ENCODE data around the gene MLPH.

Gene MLPH

DNA sequence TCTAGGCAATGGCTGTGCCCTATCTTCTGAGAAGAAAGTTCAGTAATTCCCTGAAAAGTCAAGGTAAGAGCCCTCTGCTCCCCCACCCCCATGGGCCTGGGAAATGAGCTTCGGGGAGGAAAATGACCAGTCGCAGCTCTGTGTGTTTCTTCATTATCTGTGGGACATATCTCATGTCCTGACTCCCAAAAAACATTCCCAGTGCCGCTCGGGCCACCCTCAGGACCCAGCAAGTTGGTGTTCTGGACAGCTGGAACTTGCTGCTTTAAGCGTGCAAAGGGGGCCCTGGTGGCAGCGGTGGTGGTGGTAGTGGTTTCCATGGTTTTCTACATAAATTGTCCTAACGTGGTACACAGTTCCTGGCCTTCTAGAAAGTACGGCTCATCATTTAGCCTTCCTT lies 62.2 kb downstream of the MLPH start:
- no peak for DNase-seq

DNA sequence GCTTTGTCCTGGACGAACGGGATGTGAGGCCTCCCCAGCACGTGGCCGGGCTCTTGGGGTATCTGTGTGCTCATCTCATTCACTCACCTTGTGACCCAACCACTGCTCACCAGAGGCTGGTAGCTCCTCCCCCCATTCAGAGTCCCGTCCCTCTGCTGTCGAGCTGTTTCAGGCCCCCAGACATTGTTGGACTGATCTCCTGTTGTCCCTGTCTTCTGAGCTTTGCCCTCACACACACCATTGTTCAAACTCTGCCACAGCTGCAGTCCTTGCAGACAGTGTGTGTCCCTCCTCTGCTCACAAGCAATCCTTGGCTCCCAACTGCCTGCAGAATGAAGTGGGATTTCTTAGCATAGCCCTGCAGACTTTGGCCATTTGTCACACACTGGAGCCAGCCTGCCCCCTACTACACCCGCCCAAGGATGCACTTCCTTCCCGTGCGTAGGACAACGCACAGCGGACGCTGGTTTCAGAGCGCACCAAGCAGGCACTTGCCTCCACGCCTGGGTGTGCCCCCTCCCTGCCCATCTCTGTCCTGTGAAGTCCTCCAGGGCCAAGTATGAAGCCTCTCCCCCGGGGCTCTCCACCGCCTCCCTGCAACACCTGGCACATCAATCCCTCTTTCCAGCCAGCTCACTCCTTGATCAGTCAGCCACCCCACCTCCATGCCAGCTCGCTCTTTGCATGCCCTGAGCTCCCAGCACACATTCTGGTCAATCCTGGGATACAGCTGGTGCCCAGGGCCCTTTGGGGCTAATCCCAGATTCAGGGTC lies 62.8 kb downstream of the MLPH start:
- no peak for DNase-seq

GRCh38 chr2:237551071-237551574 lies 64.1 kb downstream of the MLPH start:
- DNase-seq, result no peak

GRCh38 chr2:237552908-237553307 lies 65.9 kb downstream of the MLPH start:
- DNase-seq, result no peak

DNA sequence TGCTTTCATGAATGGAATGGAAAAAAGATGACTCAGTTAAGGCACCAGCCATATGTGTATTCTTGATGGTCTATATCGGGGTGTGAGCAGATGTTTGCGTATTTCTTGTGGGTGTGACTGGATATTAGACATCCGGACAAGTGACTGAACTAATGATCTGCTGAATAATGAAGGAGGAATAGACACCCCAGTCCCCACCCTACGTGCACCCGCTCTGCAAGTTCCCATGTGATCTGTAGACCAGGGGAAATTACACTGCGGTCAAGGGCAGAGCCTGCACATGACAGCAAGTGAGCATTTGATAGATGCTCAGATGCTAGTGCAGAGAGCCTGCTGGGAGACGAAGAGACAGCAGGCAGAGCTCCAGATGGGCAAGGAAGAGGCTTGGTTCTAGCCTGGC lies 66.9 kb downstream of the MLPH start:
- DNase-seq, result no peak

- DNase-seq, result no peak
Observed at GRCh38 chr2:237555560-237555959, 68.5 kb downstream of the MLPH start.

- DNase-seq, result no peak
Observed at GRCh38 chr2:237556773-237557632, 70.0 kb downstream of the MLPH start.

DNA sequence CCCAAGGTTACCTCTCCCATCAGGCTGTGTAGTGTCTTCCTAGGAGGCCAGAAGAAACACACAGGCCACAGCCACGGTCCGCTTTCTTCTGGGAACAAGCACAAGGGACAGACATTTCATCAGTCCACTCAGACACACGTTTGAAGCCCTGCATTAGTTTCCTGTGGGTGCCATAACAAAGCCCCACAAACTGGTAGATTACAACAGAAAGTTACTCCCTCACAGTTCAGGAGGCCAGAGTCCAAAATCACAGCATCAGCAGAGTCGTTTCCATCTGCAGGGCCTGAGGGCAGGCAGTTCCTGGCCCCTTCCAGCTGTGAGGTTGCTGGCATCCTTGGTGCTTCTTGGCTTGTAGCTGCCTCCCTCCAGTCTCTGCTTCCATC lies 70.6 kb downstream of the MLPH start:
- no peak for DNase-seq

DNA sequence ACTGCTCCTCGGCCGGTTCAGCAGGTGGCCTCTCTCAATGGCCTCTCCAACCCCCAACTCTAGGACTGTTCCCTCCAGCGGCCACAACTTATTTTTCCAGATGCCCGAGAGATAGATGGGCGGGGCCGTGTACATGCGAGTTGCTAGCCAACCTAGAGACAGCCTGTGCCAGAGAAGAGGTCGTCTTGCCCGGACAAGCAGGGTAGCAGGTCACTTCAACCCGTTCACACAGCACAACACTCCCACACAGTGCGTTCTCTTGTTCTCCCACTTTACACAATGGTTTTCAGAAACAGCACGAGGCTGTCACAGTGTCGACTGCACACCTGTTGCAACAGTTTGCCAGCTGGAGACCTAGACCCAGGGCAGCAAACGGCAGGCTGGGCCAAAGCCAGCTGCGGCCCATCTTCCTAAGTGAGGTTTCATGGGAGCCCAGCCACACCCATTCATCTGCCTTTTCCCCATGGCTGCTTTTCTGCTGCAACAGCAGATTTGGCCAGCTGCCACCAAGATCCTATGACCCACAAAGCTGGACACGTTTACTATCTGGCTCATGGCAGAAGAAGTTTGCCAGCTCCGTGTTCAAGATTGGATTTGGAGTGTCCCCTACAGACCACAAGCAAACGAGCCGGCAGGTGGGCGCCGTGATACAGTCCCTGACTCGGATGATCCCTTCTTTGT lies 72.0 kb downstream of the MLPH start:
- no peak for DNase-seq

- DNase-seq, result no peak
Observed at GRCh38 chr2:237561221-237561620, 74.2 kb downstream of the MLPH start.

DNA sequence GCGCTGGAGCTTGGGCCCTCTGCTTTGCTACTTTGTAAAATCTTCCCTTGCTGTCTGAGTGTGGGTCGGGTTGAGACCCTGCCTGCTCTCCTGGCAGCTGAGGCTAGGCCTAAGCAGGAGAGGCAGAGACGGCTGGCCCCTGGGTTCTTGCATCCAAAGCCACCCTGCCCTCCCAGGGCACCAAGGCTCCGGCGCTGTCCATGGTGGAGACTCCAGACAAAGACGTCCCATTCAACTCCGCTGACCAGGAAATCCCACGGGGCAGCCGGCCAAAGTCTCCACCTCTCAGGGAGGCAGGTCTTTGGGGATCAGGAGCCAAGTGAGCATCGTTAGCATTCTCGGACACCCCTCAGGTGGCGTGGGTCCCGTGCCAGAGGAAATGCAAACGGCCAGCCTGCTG lies 76.8 kb downstream of the MLPH start:
- DNase-seq, result no peak

GRCh38 chr2:237564526-237565131 lies 77.6 kb downstream of the MLPH start:
- no peak for DNase-seq

GRCh38 chr2:237565974-237566373 lies 78.9 kb downstream of the MLPH start:
- no peak for DNase-seq

DNA sequence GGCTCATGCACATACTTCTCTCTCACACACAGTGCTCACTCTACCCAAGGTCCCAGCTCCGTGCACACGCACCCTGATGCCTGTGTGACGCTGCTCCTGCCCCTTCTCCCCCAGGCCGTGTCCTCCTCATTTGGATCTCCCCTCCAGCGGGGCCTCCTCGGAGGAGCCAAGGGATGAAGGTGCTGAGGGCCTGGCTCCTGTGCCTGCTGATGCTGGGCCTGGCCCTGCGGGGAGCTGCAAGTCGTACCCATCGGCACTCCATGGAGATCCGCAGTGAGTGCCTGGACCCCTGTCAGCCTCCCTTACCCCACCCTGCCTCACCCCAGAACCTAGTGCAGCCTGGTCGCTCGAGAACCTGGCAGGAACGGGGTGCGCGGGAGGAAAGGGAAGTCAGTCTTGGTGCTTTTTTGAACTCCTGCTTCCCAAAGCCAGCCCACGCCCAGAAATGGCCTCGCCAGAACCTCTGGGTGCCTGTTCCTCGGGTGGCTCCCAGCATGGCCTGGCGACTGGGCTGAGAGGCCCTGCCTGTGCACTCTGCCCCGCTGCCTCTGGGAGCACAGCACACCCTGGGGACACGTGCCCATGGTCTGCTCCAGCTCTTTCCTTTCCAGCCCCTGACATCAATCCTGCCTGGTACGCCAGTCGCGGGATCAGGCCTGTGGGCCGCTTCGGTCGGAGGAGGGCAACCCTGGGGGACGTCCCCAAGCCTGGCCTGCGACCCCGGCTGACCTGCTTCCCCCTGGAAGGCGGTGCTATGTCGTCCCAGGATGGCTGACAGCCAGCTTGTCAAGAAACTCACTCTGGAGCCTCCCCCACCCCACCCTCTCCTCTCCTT lies 79.6 kb downstream of the MLPH start, which contains the start of gene PRLH:
TSS of gene PRLH (plus strand) at position 174 of the 835 bp plus-strand sequence. CDS start at position 174, 0 bp downstream.
- DNase-seq, result no peak

GRCh38 chr2:237567276-237568029 lies 80.4 kb downstream of the MLPH start:
- no peak for DNase-seq

- no peak for DNase-seq
Observed at GRCh38 chr2:237568121-237568660, 81.1 kb downstream of the MLPH start.

- DNase-seq, result no peak
Observed at GRCh38 chr2:237569041-237569440, 82.0 kb downstream of the MLPH start.

- DNase-seq, result no peak
Observed at GRCh38 chr2:237569896-237570295, 82.8 kb downstream of the MLPH start.

- no peak for DNase-seq
Observed at GRCh38 chr2:237570776-237571335, 83.8 kb downstream of the MLPH start.

DNA sequence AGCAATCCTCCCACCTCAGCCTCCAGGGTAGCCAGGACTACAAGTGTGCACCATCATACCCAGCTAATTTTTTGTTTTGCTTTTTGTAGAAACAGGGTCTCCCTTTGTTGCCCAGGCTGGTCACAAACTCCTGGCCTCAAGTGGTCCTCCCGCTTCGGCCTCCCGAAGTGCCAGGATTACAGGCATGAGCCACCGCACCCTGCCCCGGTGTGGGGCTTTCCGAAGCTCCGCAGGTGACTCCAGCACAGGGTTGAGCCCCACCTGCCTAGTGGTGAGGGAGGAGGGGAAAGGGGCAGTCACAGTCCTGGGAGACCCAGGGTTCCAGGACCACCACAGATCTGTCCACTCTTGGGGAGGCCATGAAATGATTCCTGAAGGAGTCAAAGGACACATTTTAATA lies 84.5 kb downstream of the MLPH start:
- no peak for DNase-seq
